CD14-positive monocyte (primary cell): ENCODE data around the gene PPM1B. TPM values are rescaled to one million over a fixed set of nuclear protein-coding genes. Genes with fewer than 3 reads are reported as not detected.
"Not testable (repeated sequence)": the region's sequence is repeated elsewhere in the genome, so short reads cannot be mapped to it uniquely, and the experiment has no call there.

Experiments
- DNase-seq, 3 donors: peaks; one replicate each; pipeline ENCODE4 v3.0.0-alpha.2; 2011 to 2022
- H2AFZ ChIP-seq: 2 replicates; pipeline ENCODE4 v1.6.0; 2012; ENCODE audit warnings: mild to moderate bottlenecking, low read depth, low read length, inconsistent platforms; ENCODE audit not compliant: insufficient read depth, poor library complexity, severe bottlenecking
- H3K27ac ChIP-seq, 2 donors: 1 replicate in 1 of 2; 2 replicates in 1 of 2; pipeline ENCODE4 v1.5.1; 2012 to 2013; ENCODE audit warnings: low read length in 2 of 2, control low read depth in 1 of 2, inconsistent platforms in 1 of 2, low read depth in 1 of 2, mild to moderate bottlenecking in 1 of 2
- H3K27me3 ChIP-seq, 2 donors: one replicate each; pipeline versions ENCODE4 v1.6.0 to v1.6.1; 2011 to 2013; ENCODE audit warnings: low read length in 2 of 2; ENCODE audit not compliant: control insufficient read depth in 2 of 2, insufficient read depth in 2 of 2
- H3K36me3 ChIP-seq, 2 donors: replicated peaks in 1 of 2; 1 replicate in 1 of 2; 2 replicates in 1 of 2; pipeline versions ENCODE4 v1.5.1 to v1.6.1; 2012 to 2013; ENCODE audit warnings: low read length in 2 of 2, control low read depth in 1 of 2, inconsistent platforms in 1 of 2, mild to moderate bottlenecking in 1 of 2; ENCODE audit not compliant: insufficient read depth in 2 of 2, control insufficient read depth in 1 of 2
- H3K4me1 ChIP-seq, 2 donors: 1 replicate in 1 of 2; 2 replicates in 1 of 2; pipeline versions ENCODE4 v1.5.1 to v1.6.1; 2012 to 2013; ENCODE audit warnings: low read length in 2 of 2, control low read depth in 1 of 2, inconsistent platforms in 1 of 2, mild to moderate bottlenecking in 1 of 2, moderate library complexity in 1 of 2; ENCODE audit not compliant: insufficient read depth in 2 of 2, control insufficient read depth in 1 of 2
- H3K4me2 ChIP-seq: replicated peaks from 2 replicates; pipeline ENCODE3; 2012; ENCODE audit warnings: low read length, moderate library complexity, mild to moderate bottlenecking; ENCODE audit not compliant: poor library complexity, severe bottlenecking; ENCODE audit errors: extremely low read depth
- H3K4me3 ChIP-seq, 3 experiments: fragments of 200-600 bp in 1 of 3; sonication (generic) in 1 of 3; replicated peaks in 1 of 3; 1 replicate in 2 of 3; 2 replicates in 1 of 3; pipeline ENCODE4 v1.5.1; 2011 to 2013; ENCODE audit warnings: low read length in 3 of 3, mild to moderate bottlenecking in 3 of 3, control low read depth in 2 of 3, low read depth in 2 of 3, inconsistent platforms in 1 of 3, moderate library complexity in 1 of 3
- H3K79me2 ChIP-seq: 2 replicates; pipeline ENCODE4 v1.6.0; 2012; ENCODE audit warnings: mild to moderate bottlenecking, control low read depth, inconsistent platforms, low read length, moderate library complexity; ENCODE audit not compliant: insufficient read depth
- H3K9ac ChIP-seq: 2 replicates; pipeline ENCODE4 v1.6.0; 2017; ENCODE audit warnings: low read length, mild to moderate bottlenecking; ENCODE audit not compliant: insufficient read depth, poor library complexity, severe bottlenecking
- H3K9me3 ChIP-seq, 2 donors: replicated peaks in 1 of 2; 1 replicate in 1 of 2; 2 replicates in 1 of 2; pipeline versions ENCODE4 v1.5.1 to v1.6.1; 2012 to 2013; ENCODE audit warnings: low read length in 2 of 2, control low read depth in 1 of 2; ENCODE audit not compliant: control insufficient read depth in 1 of 2, insufficient read depth in 1 of 2
- H4K20me1 ChIP-seq: 2 replicates; pipeline ENCODE4 v1.6.0; 2012; ENCODE audit warnings: mild to moderate bottlenecking, low read length, control low read depth, moderate library complexity; ENCODE audit not compliant: insufficient read depth
- H3K27ac Mint-ChIP-seq, 7 donors: one replicate each; pipeline ENCODE4 v1.8.0; 2020; ENCODE audit warnings: mild to moderate bottlenecking in 7 of 7, mixed read lengths in 7 of 7, moderate library complexity in 6 of 7, inconsistent platforms in 2 of 7
- H3K27me3 Mint-ChIP-seq, 3 donors: one replicate each; pipeline ENCODE4 v1.8.0; 2021 to 2022; ENCODE audit warnings: low read depth in 3 of 3, mild to moderate bottlenecking in 3 of 3, mixed read lengths in 3 of 3, moderate library complexity in 3 of 3, inconsistent platforms in 1 of 3
- H3K36me3 Mint-ChIP-seq, 2 donors: one replicate each; pipeline ENCODE4 v1.8.0; 2020; ENCODE audit warnings: mixed read lengths in 2 of 2, inconsistent platforms in 1 of 2, mild to moderate bottlenecking in 1 of 2
- H3K4me1 Mint-ChIP-seq: one replicate; pipeline ENCODE4 v1.8.0; 2020; ENCODE audit warnings: mild to moderate bottlenecking, mixed read lengths
- H3K4me3 Mint-ChIP-seq, 2 donors: one replicate each; pipeline ENCODE4 v1.8.0; 2020; ENCODE audit warnings: mild to moderate bottlenecking in 2 of 2, mixed read lengths in 2 of 2, moderate library complexity in 1 of 2
- H3K9me3 Mint-ChIP-seq, 7 donors: one replicate each; pipeline ENCODE4 v1.8.0; 2020 to 2022; ENCODE audit warnings: mixed read lengths in 7 of 7, mild to moderate bottlenecking in 6 of 7, moderate library complexity in 6 of 7, inconsistent platforms in 2 of 7
- WGBS: methylation state at CpG from one replicate; pipeline ENCODE4 v1.1.5; 2013; ENCODE audit warnings: missing lambda C conversion rate; ENCODE audit not compliant: insufficient coverage; 5-methylcytosine and 5-hydroxymethylcytosine counted together
- intact Hi-C, 2 donors: fragments of 100-400 bp; cut with micrococcal nuclease; formaldehyde crosslinking; loops; one replicate each; pipeline versions ENCODE4 v1.15.0 to v1.15.1; 2023
- polyA plus RNA-seq, 3 donors: library from polyadenylated mRNA; depleted of rRNA in 1 of 3; unstranded in 2 of 3; stranded (reverse) in 1 of 3; fragments of 300-500 nt in 2 of 3; fragments of >200 nt in 1 of 3; fragmentation: Illumina TruSeq in 2 of 3; gene quantifications; 1 replicate in 2 of 3; 2 replicates in 1 of 3; pipeline ENCODE4 v1.2.3, GENCODE V29; 2012 to 2021
- TF ChIP-seq, protein P1 (sequence below): fragments of 200-600 bp; IDR thresholded peaks from one replicate; pipeline ENCODE4 v1.8.0; 2022; ENCODE audit warnings: antibody characterized with exemption, mild to moderate bottlenecking

PPM1B gene
- polyA plus RNA-seq, 3 donors: 17.7 to 34.6 (median 24.9) TPM

DNA sequence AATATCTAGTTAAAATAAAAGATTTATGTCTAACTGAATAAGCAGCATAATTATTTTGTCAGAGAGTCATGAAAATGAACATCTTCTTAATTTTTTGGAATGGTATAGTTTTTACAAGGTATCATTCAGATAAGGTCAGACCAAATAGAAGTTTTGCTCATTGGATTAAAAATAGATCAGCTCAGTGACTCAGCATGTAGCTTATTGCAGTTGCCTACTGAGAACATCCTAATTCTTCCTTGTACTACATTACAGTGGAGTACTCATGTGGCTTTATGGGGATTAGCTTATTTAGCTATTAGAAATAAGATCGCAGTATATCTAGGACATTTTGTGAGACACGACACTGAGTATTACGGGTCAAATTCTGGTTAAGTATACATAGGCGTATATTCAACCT, 38.2 kb upstream of the PPM1B start:
- no CpG with 5 or more reads among the region's 4 CpGs for WGBS
- intact Hi-C loops: no loop called here
- Histone ChIP-seq H3K4me1 (peaks cover 6 to 9% of the 10 kb centered on the region in 2 donors), H3K27me3 (no peaks in the 10 kb centered on the region), H3K9ac (no peak overlapping the region), H3K36me3 (no peaks in the 10 kb centered on the region), H3K27ac (no peak overlapping the region), H3K79me2 (no peaks in the 10 kb centered on the region), H2AFZ (peak overlapping the region; percentile 15), H3K4me3 (no peak overlapping the region), H3K4me2 (no peak overlapping the region), H4K20me1 (no peaks in the 10 kb centered on the region), H3K9me3 (no peaks in the 10 kb centered on the region)
- TF ChIP-seq, protein P1, sequence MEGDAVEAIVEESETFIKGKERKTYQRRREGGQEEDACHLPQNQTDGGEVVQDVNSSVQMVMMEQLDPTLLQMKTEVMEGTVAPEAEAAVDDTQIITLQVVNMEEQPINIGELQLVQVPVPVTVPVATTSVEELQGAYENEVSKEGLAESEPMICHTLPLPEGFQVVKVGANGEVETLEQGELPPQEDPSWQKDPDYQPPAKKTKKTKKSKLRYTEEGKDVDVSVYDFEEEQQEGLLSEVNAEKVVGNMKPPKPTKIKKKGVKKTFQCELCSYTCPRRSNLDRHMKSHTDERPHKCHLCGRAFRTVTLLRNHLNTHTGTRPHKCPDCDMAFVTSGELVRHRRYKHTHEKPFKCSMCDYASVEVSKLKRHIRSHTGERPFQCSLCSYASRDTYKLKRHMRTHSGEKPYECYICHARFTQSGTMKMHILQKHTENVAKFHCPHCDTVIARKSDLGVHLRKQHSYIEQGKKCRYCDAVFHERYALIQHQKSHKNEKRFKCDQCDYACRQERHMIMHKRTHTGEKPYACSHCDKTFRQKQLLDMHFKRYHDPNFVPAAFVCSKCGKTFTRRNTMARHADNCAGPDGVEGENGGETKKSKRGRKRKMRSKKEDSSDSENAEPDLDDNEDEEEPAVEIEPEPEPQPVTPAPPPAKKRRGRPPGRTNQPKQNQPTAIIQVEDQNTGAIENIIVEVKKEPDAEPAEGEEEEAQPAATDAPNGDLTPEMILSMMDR: no peak
- peaks cover 0 to 2% (median 0%) of the 10 kb centered on the region in 7 donors for H3K9me3 Mint-ChIP-seq
- peak in 2 of 3 donors; percentile 10 to 25 for DNase-seq
- no peaks in the 10 kb centered on the region for H3K36me3 Mint-ChIP-seq
- no peak overlapping the region for H3K4me3 Mint-ChIP-seq
- H3K27ac Mint-ChIP-seq: no peak overlapping the region
- no peaks in the 10 kb centered on the region for H3K27me3 Mint-ChIP-seq
- peaks cover 9% of the 10 kb centered on the region for H3K4me1 Mint-ChIP-seq

DNA sequence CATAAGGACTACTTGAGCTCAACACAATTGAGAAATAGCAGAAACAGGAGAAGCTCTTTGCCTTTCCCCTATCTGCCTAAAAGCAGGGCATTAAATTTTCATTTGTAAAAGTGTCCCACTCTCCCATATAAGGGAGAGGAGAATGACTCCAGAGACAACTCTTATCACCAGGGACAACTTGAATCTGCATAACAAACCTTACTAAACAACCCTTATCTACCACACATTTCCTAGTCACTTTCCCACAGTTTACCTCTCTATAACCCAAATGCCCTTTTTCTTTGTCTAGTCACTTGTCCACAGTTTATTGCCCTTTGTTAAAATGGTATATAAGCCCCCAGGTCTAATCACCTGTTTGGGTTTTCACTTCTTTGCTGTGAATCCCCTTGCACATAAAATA, 37.5 kb upstream of the PPM1B start:
- no peak for DNase-seq
- Histone ChIP-seq H3K27me3 (no peaks in the 10 kb centered on the region), H3K27ac (no peak overlapping the region), H3K36me3 (no peaks in the 10 kb centered on the region), H2AFZ (peak overlapping the region; percentile 15), H3K9me3 (no peaks in the 10 kb centered on the region), H3K79me2 (no peaks in the 10 kb centered on the region), H3K4me1 (peaks cover 6 to 9% of the 10 kb centered on the region in 2 donors), H3K9ac (no peak overlapping the region), H4K20me1 (no peaks in the 10 kb centered on the region), H3K4me2 (no peak overlapping the region), H3K4me3 (no peak overlapping the region)
- H3K9me3 Mint-ChIP-seq: peaks cover 0 to 2% (median 0%) of the 10 kb centered on the region in 7 donors
- intact Hi-C loops: no loop called here
- H3K27me3 Mint-ChIP-seq: no peaks in the 10 kb centered on the region
- TF ChIP-seq, protein P1: no peak
- no peak overlapping the region for H3K27ac Mint-ChIP-seq
- H3K4me1 Mint-ChIP-seq: peaks cover 13% of the 10 kb centered on the region
- H3K4me3 Mint-ChIP-seq: no peak overlapping the region
- H3K36me3 Mint-ChIP-seq: no peaks in the 10 kb centered on the region

DNA sequence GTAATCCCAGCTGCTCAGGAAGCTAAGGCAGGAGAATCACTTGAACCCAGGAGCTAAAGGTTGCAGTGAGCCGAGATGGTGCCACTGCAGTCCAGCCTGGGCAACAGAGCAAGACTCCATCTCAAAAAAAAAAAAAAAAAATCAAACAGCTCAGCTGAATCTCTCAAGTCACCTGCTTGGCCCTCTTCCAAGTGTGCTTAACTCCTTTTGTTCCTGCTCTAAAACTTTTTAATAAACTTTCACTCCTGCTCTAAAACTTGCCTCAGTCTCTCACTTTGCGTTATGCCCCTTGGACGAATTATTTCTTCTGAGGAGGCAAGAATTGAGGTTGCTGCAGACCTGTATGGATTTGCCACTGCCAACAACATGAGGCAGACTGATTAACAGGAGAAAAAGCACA, 35.1 kb upstream of the PPM1B start:
- H3K9me3 Mint-ChIP-seq, H3K27me3 Mint-ChIP-seq, H3K4me3 ChIP-seq, H3K27me3 ChIP-seq, H3K27ac Mint-ChIP-seq, H3K36me3 Mint-ChIP-seq, DNase-seq, H2AFZ ChIP-seq, H3K9me3 ChIP-seq, H3K9ac ChIP-seq, H3K79me2 ChIP-seq, H3K27ac ChIP-seq, H3K36me3 ChIP-seq, H3K4me3 Mint-ChIP-seq, H3K4me2 ChIP-seq, intact Hi-C loops, H4K20me1 ChIP-seq: not testable (repeated sequence)
- H3K4me1 Mint-ChIP-seq: peaks cover 21% of the 10 kb centered on the region
- H3K4me1 ChIP-seq: peaks cover 6 to 18% of the 10 kb centered on the region in 2 donors
- WGBS: 100% methylated on average over 1 of the region's 3 CpGs
